KBM-7 (cell line): ENCODE data around the gene OR10H5.
"Not testable (repeated sequence)": the region's sequence is repeated elsewhere in the genome, so short reads cannot be mapped to it uniquely, and the experiment has no call there.

Experiments used
- DNase-seq: peaks from one replicate; pipeline ENCODE4 v3.0.0-alpha.2; 2015
- in situ Hi-C: fragments of 300-500 bp; cut with MboI; formaldehyde crosslinking; loops from 2 replicates; pipeline ENCODE4 v1.14.3; 2020; ENCODE audit warnings: low sequenced_read_pairs, low pct_unique_long_range_greater_than_20kb, mixed read lengths

Gene OR10H5

GRCh38 chr19:15839888-15840287 lies 52.4 kb downstream of the OR10H5 start:
- in situ Hi-C loops, DNase-seq: not testable (repeated sequence)

GRCh38 chr19:15840833-15841232 lies 53.4 kb downstream of the OR10H5 start:
- in situ Hi-C loops = no loop called here
- no peak for DNase-seq

- in situ Hi-C loops = no loop called here
- DNase-seq = peak; percentile 24
Observed at GRCh38 chr19:15841875-15842569, 54.6 kb downstream of the OR10H5 start.

- DNase-seq = no peak
- in situ Hi-C loops = no loop called here
Observed at GRCh38 chr19:15843203-15843893, 55.9 kb downstream of the OR10H5 start.

- in situ Hi-C loops = not testable (repeated sequence)
- DNase-seq = peak; percentile 65
Observed at GRCh38 chr19:15843894-15844222, 56.4 kb downstream of the OR10H5 start.

GRCh38 chr19:15846923-15847322 lies 59.5 kb downstream of the OR10H5 start:
- in situ Hi-C loops = no loop called here

GRCh38 chr19:15850385-15850784 lies 62.9 kb downstream of the OR10H5 start:
- DNase-seq = no peak
- in situ Hi-C loops = no loop called here

More at GRCh38 chr19:15846923-15847322, 59.5 kb downstream of the OR10H5 start:
- no peak for DNase-seq
